Sigmoid colon (tissue), 4 donors: Measurements from ENCODE around the gene C2CD5.

Source experiments
- POLR2A ChIP-seq, 2 donors: fragments of 450-650 bp; IDR thresholded peaks; one replicate each; pipeline ENCODE4 v1.6.1; 2016; ENCODE audit warnings: antibody characterized with exemption in 2 of 2, mild to moderate bottlenecking in 2 of 2, moderate library complexity in 2 of 2
- POLR2AphosphoS5 ChIP-seq, 4 donors: sonication (generic); formaldehyde crosslinking; IDR thresholded peaks; one replicate each; pipeline ENCODE4 v1.6.1; 2017; ENCODE audit warnings: antibody characterized with exemption in 4 of 4
- TF ChIP-seq, protein P1 (sequence below), 4 experiments: fragments of 450-650 bp in 3 of 4; fragments of 200-600 bp in 1 of 4; IDR thresholded peaks; one replicate each; pipeline ENCODE4 v1.5.1; 2016 to 2019; ENCODE audit warnings: antibody characterized with exemption in 4 of 4, mild to moderate bottlenecking in 3 of 4, moderate library complexity in 2 of 4

DNA sequence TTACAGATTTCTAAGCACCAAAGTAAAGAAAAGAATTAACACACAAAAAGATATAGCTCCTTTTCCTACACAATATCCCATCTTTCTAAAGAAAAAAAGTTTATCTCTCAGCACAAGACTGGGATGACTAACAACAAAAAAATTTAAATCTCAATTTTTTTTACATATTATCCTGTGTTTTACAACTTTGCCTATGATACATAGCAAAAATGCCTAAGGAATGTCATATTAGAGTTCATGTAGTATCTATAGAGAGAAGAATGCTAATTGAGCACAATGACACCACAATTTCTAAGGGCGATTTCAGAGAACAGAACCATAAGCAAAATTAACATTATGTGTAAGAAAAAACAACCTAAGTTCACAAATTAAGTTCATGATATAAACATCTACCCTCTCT lies 16.3 kb downstream of the C2CD5 start:
- TF ChIP-seq, protein P1, sequence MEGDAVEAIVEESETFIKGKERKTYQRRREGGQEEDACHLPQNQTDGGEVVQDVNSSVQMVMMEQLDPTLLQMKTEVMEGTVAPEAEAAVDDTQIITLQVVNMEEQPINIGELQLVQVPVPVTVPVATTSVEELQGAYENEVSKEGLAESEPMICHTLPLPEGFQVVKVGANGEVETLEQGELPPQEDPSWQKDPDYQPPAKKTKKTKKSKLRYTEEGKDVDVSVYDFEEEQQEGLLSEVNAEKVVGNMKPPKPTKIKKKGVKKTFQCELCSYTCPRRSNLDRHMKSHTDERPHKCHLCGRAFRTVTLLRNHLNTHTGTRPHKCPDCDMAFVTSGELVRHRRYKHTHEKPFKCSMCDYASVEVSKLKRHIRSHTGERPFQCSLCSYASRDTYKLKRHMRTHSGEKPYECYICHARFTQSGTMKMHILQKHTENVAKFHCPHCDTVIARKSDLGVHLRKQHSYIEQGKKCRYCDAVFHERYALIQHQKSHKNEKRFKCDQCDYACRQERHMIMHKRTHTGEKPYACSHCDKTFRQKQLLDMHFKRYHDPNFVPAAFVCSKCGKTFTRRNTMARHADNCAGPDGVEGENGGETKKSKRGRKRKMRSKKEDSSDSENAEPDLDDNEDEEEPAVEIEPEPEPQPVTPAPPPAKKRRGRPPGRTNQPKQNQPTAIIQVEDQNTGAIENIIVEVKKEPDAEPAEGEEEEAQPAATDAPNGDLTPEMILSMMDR (IDR thresholded peaks at IDR 0.05): no peak
- TF ChIP-seq POLR2AphosphoS5 (IDR thresholded peaks at IDR 0.05): no peak
- TF ChIP-seq POLR2A (IDR thresholded peaks at IDR 0.05): no peak
